ENCODE results near the gene ALKBH2.

The ALKBH2 gene

GRCh38 chr12:109115404-109115757 is 22.1 kb upstream of the ALKBH2 start:
- DNase-seq (ENCODE audit: low read depth, low spot score): no peak
- no peak overlapping the region for H3K27ac ChIP-seq

- no peak for DNase-seq (ENCODE audit: low read depth, low spot score)
- H3K27ac ChIP-seq: no peak overlapping the region
These were observed 21.4 kb upstream of the ALKBH2 start for GRCh38 chr12:109114644-109115043.

- H3K27ac ChIP-seq: no peak overlapping the region
- no peak for DNase-seq (ENCODE audit: low read depth, low spot score)
These were observed 20.5 kb upstream of the ALKBH2 start for GRCh38 chr12:109113661-109114321.

DNA sequence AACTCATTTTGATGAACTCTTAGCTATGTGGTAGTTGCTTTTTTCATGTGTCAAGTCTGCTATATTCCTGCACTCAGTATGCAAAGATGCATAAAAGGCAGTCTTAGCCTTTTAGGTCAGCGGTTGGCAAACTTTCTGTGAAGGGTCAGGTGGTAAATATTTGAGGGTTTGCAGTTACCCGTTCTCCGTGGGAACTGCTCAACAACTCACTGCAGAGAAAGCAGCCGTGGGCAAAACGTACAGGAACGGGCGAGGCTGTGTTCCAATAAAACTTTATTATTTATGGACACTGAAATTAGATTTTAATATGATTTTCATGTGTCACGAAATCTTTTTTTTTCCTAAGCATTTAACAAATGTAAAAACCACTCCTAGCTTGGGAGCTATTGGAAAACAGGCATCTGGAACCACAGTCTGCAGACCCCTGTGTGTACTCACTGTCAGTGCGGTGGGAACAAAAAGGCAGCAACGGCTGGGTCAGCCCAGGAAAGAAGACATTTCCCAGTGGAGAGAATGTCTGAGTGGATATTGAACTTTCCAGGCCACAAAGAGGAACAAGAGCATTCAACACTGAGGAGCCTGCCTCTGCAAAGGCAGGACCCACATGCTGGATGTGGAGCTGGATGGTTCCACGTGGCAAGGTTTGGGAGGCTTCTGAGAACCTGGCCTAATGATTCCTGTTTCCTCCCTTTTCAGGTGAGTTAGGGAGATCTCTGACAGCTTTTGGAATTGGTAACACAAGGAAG is 19.6 kb upstream of the ALKBH2 start:
- DNase-seq (ENCODE audit: low read depth, low spot score): no peak
- H3K27ac ChIP-seq: no peak overlapping the region

- H3K27ac ChIP-seq: peak overlapping the region; percentile 64
- DNase-seq (ENCODE audit: low read depth, low spot score): no peak
These were observed 17.8 kb upstream of the ALKBH2 start for GRCh38 chr12:109110988-109111495.

DNA sequence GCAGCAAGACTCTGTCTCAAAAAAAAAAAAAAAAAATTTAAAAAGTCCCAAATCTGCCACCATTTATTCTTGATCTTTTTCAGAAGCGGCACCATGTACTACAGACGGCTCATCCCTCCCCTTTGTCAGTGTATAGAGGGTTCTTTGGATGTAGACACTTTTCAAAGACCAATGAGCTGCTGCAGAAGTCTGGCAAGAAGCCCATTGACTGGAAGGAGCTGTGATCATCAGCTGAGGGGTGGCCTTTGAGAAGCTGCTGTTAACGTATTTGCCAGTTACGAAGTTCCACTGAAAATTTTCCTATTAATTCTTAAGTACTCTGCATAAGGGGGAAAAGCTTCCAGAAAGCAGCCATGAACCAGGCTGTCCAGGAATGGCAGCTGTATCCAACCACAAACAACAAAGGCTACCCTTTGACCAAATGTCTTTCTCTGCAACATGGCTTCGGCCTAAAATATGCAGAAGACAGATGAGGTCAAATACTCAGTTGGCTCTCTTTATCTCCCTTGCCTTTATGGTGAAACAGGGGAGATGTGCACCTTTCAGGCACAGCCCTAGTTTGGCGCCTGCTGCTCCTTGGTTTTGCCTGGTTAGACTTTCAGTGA is 16.6 kb upstream of the ALKBH2 start:
- DNase-seq (ENCODE audit: low read depth, low spot score): no peak
- H3K27ac ChIP-seq: no peak overlapping the region

DNA sequence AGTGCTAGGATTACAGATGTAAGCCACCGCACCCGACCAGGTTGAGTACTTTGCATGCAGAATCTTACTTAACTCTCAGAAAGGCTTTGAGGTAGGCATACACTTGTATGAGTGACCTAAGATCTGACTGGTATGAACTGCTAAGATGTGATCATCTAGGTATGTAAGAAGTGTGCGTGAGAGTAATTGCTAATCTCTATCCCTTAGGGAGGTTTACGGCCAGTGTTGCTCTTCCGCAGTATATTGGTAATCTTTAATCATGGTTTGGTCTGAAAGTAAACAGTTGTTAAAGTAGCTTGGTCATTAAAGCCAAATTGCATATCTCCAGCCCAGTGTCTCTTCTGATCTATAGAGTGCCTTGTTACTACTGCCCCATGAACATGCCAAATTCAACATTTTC is 11.9 kb upstream of the ALKBH2 start:
- no peak for DNase-seq (ENCODE audit: low read depth, low spot score)
- H3K27ac ChIP-seq: no peak overlapping the region

DNA sequence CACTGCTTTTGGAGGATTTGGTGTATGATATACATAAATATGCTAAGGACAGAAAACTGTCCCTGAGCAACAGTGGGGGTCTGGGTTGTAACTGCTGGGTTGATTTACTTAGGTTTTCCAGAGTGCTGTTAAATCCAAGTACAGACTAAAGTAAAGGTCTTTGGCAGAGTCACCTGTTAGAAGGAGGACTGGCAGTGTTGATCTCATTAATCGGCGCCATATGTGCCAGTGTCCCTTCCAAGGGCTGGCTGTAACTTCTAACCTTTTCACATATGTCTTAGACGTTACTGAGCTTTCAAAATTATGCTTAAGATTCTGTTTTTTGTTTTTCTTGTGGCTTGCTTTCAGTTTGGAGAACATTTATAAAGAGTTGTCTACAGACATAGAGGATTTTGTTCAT is 9.2 kb upstream of the ALKBH2 start:
- no peak overlapping the region for H3K27ac ChIP-seq
- DNase-seq (ENCODE audit: low read depth, low spot score): no peak

- no peak overlapping the region for H3K27ac ChIP-seq
- no peak for DNase-seq (ENCODE audit: low read depth, low spot score)
These were observed 7.5 kb upstream of the ALKBH2 start for GRCh38 chr12:109100741-109101140.

DNA sequence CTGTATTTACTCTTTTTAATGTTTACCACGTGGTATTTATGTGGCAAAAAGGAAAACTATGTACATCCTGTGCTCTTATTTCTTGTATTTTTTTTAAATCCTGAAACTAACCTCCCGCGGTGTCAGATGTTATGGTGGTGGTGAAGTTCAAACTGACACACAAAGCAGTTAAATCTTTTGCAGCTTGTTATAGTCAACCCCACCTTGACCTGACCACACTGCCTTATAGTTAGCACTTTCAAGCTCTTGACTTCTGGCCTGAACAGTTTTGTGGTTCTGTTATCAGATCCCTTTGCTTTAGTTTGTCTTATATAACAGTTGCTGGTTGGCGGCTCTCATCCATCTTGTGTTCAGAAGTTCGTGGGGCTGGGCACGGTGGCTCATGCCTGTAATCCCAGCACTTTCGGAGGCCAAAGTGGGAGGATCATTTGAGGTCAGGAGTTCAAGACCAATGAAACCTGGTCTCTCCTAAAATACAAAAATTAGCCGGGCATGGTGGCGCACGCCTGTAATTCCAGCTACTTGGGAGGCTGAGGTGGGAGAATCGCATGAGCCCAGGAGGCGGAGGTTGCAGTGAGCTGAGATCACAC is 6.3 kb upstream of the ALKBH2 start:
- no peak for DNase-seq (ENCODE audit: low read depth, low spot score)
- H3K27ac ChIP-seq: no peak overlapping the region

- H3K27ac ChIP-seq: peak overlapping the region; percentile 62
- no peak for DNase-seq (ENCODE audit: low read depth, low spot score)
These were observed 5.4 kb upstream of the ALKBH2 start for GRCh38 chr12:109098651-109099050.

GRCh38 chr12:109098183-109098604 is 4.9 kb upstream of the ALKBH2 start:
- H3K27ac ChIP-seq: peak overlapping the region; percentile 62
- DNase-seq (ENCODE audit: low read depth, low spot score): no peak

- peak; percentile 65 for DNase-seq (ENCODE audit: low read depth, low spot score)
- H3K27ac ChIP-seq: peak within 1 kb of the TSS; percentile 62
These were observed 4.3 kb upstream of the ALKBH2 start, which contains the start of gene UNG for GRCh38 chr12:109097435-109098182. UNG (plus strand) TSS chr12:109097597; CDS start chr12:109097680, 83 bp downstream.

- no peak overlapping the region for H3K27ac ChIP-seq
- DNase-seq (ENCODE audit: low read depth, low spot score): no peak
These were observed 3.8 kb upstream of the ALKBH2 start for GRCh38 chr12:109097140-109097434.

- DNase-seq (ENCODE audit: low read depth, low spot score): no peak
These were observed 713 bp downstream of the ALKBH2 start for GRCh38 chr12:109092497-109093021.

GRCh38 chr12:109089683-109090082 is 3.6 kb downstream of the ALKBH2 start:
- no peak for DNase-seq (ENCODE audit: low read depth, low spot score)
- H3K27ac ChIP-seq: no peak overlapping the region

More at GRCh38 chr12:109092497-109093021, 713 bp downstream of the ALKBH2 start:
- H3K27ac ChIP-seq: no peak overlapping the region

DNA sequence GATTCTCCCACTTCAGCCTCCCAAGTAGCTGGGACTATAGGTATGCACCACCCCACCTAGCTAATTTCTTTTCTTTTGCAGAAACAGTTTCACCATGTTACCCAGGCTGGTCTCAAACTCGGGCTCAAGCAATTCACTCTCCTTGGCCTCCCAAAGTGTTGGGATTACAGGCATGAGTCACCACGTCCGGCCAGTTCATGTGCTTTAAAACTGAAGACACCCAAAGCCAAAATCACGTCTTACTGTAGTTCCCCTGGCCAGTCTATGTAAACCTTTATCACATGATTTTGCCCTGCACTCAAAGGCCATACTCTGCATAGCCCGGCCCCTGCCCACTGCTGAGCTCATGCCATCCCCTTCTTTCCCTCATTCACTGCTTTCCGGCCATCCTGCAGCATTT is 4.5 kb downstream of the ALKBH2 start:
- no peak for DNase-seq (ENCODE audit: low read depth, low spot score)
- H3K27ac ChIP-seq: no peak overlapping the region

DNA sequence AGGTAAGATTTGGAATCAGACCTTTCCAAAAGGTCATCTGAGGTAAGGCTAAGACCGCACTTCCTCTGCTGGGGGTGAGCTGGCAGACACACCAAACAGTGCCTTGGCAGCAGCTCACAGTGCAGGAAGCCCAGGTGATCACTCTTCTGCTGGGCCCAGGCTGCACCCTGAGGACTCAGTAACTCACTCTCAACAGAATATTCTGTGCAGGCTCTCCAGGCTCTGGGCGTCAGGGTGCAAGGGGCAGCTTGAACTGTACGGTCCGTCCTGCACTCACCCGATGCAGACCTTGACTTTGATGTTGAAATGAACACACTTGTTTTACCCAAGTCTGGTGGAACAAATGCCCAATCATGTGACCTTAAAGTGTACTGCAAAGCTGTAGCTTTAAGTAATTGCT is 6.0 kb downstream of the ALKBH2 start:
- no peak overlapping the region for H3K27ac ChIP-seq
- no peak for DNase-seq (ENCODE audit: low read depth, low spot score)

GRCh38 chr12:109085590-109085989 is 7.7 kb downstream of the ALKBH2 start:
- no peak overlapping the region for H3K27ac ChIP-seq
- DNase-seq (ENCODE audit: low read depth, low spot score): no peak

DNA sequence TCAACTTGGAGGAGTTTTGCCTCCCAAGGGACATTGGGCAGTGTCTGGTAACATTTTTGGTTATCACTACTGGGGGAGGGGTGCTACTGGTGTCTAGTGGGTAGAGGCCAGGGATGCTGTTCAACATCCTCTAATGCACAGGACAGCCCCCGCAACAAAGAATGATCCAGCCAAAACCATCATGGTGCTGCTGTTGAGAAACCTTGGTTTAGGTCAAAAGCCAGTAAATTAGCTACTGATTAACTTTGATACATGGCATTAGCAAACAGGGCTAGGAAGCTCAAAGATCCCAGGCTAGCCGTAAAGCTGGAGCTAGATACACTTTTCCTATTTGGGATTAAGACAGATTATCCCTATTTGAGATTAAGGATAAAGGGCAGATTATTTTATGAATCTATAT is 8.8 kb downstream of the ALKBH2 start:
- no peak for DNase-seq (ENCODE audit: low read depth, low spot score)
- no peak overlapping the region for H3K27ac ChIP-seq

All from epithelial cell of prostate (primary cell).